HG02840 (cell line): ENCODE results near the gene NFASC.

Experiments used
- ATAC-seq: cut with Tn5 transposase; IDR thresholded peaks from one replicate; pipeline ENCODE4 v1.9.1; 2021; ENCODE audit warnings: mild to moderate bottlenecking, moderate library complexity, moderate number of reproducible peaks; ENCODE audit not compliant: unreplicated experiment, low FRiP score

Gene NFASC

DNA sequence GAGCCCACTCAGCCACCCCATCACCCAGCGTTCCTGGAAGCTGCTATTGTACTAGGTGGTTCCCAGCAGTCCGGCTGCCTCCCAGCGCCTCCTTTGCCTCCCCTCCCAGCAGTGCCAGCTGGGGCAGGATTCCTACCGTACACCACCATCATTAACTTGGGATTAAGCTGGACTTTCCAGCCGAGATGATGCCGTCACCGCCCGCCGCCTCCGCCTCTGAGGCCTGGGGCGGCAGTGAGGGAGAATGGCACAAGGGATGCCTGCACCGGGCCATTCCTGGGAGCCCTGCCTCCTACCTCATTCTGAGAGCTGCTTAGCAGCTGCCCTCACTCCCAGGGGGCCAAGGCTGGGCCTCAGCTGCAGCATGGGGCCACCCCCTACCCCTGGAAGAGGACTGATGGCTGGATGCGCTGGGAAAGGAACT is 185.5 kb downstream of the NFASC start:
- ATAC-seq = no peak

GRCh38 chr1:205056956-205057568 is 186.4 kb downstream of the NFASC start:
- ATAC-seq = no peak

- no peak for ATAC-seq
Observed at GRCh38 chr1:205057808-205058575, 187.3 kb downstream of the NFASC start.

- ATAC-seq = no peak
Observed at GRCh38 chr1:205058853-205059252, 188.2 kb downstream of the NFASC start.

DNA sequence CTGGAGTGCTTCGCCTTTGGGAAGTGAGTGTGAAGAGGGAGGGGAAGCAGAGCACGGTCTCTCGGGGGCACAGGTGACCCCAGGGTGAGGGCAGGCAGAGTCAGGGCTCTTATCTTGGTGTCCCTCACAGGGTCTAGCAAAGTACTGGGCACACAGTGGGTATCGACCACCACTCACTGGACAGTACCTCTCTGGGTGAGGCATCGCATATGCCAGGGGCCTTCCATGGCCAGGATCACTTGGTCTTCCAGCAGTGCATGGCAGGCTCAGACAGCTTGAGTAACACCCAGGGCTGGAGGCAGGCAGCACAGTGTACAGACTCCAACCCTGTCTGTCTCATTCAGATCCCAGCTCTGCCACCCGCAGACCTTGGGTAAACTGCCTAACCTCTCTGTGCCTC is 189.0 kb downstream of the NFASC start:
- no peak for ATAC-seq

DNA sequence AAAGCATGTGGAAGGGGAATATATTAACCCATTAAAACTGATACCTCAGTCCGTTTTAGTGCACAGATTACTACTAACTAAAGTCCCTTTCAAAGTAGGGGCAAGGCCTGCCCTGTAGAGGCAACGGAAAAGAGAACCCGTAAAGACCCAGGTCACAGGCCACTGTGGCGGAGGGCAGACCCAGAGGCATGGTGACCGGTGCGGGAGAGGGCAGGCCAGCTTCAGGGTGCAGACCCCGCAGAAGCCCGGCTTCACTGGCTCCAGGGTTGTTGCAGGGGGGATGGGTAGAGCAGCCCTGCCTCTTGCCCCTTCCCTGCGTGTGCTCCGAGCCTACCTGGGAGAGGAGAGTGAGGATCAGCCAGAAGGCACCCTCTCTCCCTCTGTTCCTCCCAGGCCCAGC is 190.1 kb downstream of the NFASC start:
- no peak for ATAC-seq

GRCh38 chr1:205061227-205061626 is 190.6 kb downstream of the NFASC start:
- no peak for ATAC-seq

- no peak for ATAC-seq
Observed at GRCh38 chr1:205061665-205062069, 191.0 kb downstream of the NFASC start.

DNA sequence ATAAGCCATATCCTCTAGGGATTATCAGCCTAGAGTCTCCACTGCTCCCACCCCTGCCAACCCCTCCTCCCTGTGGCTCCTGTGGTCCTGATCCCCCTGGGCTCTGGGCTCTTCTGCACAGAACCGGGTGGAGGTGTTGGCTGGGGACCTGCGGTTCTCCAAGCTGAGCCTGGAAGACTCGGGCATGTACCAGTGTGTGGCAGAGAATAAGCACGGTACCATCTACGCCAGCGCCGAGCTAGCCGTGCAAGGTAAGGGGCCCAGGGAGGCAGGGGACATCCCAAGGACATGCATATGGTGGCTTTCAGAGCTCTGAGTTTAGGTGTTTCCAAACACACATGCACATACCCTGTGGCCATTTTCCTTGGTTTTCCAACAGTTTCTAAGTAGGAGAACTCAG is 191.7 kb downstream of the NFASC start:
- ATAC-seq = no peak

GRCh38 chr1:205062895-205063294 is 192.2 kb downstream of the NFASC start:
- no peak for ATAC-seq

- ATAC-seq = no peak
Observed at GRCh38 chr1:205064301-205064700, 193.6 kb downstream of the NFASC start.

- no peak for ATAC-seq
Observed at GRCh38 chr1:205064741-205065316, 194.2 kb downstream of the NFASC start.

GRCh38 chr1:205065666-205066065 is 195.0 kb downstream of the NFASC start:
- ATAC-seq = no peak

GRCh38 chr1:205066141-205066818 is 195.6 kb downstream of the NFASC start:
- ATAC-seq = no peak

- ATAC-seq = no peak
Observed at GRCh38 chr1:205067031-205067430, 196.4 kb downstream of the NFASC start.

DNA sequence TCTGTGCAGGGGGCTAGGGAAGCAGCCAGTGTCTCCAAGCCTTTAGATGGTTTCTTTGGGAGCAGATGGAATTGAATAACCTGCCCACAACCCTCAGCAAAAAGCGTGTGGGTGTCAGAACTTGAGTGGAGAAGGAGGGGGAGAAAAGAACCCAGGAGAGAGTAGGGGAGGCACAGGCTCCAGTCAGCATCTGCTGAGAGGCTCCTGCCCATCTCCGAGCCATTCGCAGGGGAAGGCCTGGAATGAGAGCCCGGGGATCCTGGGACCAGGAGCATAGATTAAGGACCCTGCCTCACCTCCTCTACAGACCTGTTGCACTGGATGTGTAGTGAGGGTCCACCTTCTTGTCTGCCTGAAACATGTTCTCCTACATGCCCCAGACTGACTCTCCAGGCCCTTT is 197.3 kb downstream of the NFASC start:
- ATAC-seq = no peak

GRCh38 chr1:205068457-205069040 is 197.9 kb downstream of the NFASC start:
- ATAC-seq = no peak

GRCh38 chr1:205069371-205070125 is 198.9 kb downstream of the NFASC start:
- no peak for ATAC-seq

DNA sequence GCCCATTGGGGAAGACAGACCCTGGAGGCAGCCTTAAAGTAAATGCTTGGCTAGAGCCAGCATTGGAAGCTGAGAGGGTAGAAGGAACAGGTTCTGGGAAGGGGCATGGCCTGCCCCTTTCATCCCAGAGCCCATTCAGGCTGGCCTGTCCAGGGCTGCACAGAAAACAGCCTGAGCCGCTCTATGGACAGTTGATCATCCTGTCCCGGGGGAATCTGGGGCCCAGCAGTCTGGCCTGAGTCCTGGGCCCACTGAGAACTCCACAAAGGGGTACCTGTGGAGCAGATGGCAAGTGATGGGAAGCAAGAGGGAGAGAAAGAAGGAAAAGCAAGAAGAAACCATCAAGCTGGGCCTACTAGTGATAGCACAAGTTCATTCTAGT is 200.4 kb downstream of the NFASC start:
- no peak for ATAC-seq

- ATAC-seq = no peak
Observed at GRCh38 chr1:205071801-205072200, 201.1 kb downstream of the NFASC start.
